Astrocyte of the spinal cord (primary cell): ENCODE results near the gene FASN.

ENCODE experiments used
- DNase-seq: peaks from one replicate; pipeline ENCODE4 v3.0.0; 2011; ENCODE audit warnings: low read depth, low spot score
- H3K4me3 ChIP-seq: 2 replicates; pipeline ENCODE4 v1.5.1; 2011; ENCODE audit warnings: low read depth, mild to moderate bottlenecking, low read length, moderate library complexity
- in situ Hi-C: cut with HindIII; loops from 2 replicates; pipeline ENCODE4 v1.10.0; 2017; ENCODE audit warnings: low sequenced_read_pairs
- TF ChIP-seq, protein P1 (sequence below): IDR thresholded peaks from 2 replicates; pipeline ENCODE4 v1.5.1; 2012; ENCODE audit warnings: low read depth, mild to moderate bottlenecking, low read length, inconsistent platforms

The FASN gene

DNA sequence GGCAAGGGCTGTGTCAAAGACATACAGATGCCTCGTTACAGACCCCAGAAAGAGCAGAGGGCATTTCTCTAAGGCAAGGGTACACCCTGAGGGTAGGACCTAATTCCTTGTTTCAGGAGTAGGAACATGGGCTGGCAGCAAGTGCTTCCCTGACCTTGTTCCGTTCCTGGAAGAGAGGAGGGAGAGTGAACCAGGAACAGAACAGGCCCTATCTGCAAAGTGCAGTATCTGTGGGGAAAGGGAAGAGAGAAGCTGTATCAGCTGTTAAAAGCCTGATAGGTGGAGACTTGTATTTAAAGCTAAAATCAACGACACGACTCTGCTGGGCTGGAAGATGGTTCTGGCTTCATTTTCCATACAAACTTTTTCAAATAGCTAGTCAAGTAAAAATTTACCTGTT lies 26.1 kb upstream of the FASN start:
- DNase-seq, result no peak
- in situ Hi-C loops, result no loop called here
- TF ChIP-seq, protein P1, sequence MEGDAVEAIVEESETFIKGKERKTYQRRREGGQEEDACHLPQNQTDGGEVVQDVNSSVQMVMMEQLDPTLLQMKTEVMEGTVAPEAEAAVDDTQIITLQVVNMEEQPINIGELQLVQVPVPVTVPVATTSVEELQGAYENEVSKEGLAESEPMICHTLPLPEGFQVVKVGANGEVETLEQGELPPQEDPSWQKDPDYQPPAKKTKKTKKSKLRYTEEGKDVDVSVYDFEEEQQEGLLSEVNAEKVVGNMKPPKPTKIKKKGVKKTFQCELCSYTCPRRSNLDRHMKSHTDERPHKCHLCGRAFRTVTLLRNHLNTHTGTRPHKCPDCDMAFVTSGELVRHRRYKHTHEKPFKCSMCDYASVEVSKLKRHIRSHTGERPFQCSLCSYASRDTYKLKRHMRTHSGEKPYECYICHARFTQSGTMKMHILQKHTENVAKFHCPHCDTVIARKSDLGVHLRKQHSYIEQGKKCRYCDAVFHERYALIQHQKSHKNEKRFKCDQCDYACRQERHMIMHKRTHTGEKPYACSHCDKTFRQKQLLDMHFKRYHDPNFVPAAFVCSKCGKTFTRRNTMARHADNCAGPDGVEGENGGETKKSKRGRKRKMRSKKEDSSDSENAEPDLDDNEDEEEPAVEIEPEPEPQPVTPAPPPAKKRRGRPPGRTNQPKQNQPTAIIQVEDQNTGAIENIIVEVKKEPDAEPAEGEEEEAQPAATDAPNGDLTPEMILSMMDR, result no peak
- H3K4me3 ChIP-seq, result no peak overlapping the region

DNA sequence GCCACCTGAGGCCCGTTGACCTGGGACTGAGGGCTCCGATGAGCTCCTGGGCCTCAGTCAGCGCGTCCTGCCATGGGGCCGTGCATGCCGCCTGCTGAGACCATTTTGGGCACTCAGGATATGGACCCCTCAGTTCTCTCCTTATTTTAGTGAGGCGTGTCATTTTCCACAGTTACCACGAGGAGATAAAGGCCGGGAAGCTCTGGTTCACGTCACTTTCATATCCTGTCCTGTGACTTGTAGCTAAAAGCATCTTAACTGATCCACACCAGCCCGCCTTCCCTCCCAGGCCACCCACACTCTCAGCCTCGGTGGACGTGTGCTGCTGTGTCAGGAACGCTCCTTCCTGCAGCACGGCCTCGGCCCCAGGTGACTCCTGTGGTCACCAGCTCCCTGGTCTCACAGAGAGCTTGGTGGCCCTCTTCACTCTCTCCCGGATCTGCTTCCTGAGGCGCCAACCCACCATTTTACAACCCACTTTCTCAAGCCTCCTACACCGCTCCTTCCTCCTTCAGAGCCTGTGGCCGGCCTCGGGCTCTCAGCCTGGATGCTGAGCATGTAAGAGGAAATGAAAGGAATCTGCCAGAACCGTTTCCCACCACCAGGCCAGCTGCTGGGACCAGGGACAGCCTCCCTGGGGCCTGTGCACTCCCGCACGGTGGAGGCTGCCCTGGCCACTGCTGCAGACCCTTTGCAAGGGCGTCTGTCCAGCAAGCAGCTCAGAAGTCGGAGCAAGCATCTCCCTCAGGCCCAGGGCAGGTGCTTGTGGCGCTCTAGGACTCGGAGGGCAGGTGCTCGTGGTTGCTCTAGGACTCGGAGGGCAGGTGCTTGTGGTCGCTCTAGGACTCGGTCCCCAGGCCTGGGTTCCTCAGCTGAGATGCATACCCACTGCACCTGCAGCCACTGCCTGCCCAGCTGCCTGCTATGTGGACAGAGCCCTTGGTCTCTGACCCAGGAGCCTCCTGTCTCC lies 23.9 kb upstream of the FASN start:
- TF ChIP-seq, protein P1, result no peak
- no peak overlapping the region for H3K4me3 ChIP-seq
- DNase-seq, result no peak
- in situ Hi-C loops, result no loop called here

DNA sequence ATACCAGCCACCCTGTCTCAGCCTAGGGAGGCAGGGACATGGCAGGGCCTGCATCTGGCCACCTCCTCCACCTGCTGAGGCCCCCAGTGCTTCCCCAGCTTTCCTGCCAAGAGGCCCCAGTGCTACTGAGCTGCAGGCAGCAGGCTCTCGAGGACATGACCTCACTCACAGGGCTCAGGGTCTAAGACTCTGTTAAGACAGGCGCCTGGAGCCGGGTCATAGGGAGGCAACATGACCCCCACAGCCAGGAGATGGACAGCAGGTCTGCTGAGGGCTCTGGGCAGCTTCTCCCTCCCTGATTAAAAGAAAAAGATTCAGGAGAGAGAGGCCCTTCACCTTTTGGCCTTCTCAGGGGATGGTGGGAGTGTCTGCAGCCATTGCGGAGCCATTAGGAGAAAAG lies 23.2 kb upstream of the FASN start:
- TF ChIP-seq, protein P1, result no peak
- in situ Hi-C loops, result no loop called here
- DNase-seq, result no peak
- no peak overlapping the region for H3K4me3 ChIP-seq

DNA sequence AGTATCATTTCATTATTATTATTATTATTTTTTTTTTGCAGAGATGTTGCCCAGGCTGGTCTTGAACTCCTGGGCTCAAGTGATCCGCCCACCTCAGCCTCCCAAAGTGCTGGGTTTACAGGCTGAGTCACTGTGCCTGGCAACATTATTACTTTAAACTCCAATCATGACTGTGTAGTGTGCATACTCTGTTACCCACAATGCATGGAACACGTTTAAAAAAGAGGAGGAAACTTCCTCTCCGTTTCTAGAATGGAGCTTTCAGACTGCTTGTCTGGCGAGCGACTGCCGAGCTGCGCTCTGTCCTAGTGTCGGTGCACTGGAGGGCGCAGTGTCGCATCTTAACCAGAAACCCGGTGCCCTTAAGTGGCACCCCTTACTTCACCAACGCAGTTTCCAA lies 22.1 kb upstream of the FASN start:
- in situ Hi-C loops, result no loop called here
- DNase-seq, result peak; percentile 37
- TF ChIP-seq, protein P1, result no peak
- no peak overlapping the region for H3K4me3 ChIP-seq

DNA sequence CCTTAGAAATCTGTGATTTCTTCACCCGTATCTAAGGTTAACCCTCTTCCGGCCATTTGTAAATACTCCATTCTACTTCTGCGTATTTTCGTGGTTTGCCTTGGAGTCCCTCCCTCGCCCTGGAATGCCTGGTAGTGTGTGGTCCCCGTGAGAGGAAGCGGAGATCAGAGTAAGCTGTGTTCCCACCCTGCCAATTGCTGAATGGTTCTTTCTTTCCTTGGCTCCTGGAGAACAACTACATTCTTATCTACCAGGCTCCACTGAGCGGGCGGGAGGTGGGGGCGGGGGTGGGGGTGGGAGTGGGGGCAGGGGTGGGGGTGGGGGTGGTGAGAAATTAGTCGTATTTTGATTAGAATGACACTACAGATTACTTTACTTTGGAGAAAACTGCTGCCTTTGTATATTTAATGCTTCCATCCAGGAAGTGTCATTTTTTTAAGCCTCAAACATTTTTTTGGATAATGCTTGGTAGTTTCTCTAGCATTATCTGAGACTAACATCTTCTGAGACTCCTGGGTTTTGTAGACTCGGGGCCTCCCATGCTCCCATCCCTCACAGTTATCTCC lies 20.9 kb upstream of the FASN start:
- DNase-seq, result peak; percentile 30
- H3K4me3 ChIP-seq, result no peak overlapping the region
- in situ Hi-C loops, result no loop called here
- TF ChIP-seq, protein P1, result no peak

DNA sequence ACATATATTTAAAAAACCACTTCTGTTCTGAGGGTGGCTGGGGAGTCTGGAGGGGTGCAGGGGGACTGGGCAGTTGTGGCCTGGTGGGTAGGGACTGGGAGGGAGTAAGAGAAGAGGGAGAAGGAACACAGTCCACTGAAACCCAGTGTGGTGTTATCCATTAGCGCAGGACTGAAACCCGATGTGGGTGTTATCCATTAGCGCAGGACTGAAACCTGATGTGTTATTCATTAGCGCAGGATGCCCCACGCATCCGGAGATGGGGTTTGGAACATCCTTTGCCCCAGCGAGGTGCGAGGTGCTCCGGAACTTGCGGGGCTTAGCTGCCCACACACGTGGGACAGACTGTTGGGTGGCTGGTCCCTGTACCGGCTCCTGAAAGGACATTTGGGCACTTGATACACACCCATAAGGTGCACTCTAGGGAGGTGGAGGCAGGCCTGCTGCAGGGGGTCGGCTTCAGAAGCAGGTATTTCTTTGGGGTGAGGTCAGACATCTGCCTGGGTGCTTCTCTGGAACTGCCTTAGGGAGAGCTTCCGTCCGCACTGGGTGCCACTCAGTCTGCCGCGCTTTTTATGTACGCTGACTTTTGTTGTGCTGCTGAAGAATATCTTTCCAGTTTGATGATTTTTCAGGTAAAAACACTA lies 20.3 kb upstream of the FASN start:
- no peak overlapping the region for H3K4me3 ChIP-seq
- TF ChIP-seq, protein P1, result no peak
- in situ Hi-C loops, result no loop called here
- DNase-seq, result no peak
